ENCODE measurements around the gene GRM2.

DNA sequence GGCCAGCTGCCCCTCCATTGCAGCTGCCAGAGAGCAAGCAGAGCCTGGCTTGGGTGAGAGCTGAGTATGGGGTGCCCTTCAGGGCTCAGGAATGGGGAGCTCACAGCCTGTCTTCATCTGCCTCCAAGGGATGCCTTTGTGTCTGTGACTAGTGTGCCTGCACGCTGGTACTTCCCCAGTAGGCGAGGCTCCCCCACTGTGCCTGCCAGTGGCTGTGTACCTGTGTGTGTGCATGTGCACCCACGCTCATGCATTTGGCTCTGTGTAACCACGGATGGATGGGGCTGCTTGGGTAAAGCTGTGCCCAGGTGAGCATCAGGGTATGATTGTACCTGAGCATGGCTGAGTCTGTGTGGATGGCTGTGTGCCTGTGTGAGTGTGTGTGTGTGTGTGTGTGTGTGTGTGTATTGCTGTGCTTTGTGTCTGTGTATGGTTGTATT is 2.3 kb upstream of the GRM2 start:
- TF ChIP-seq, protein P1, sequence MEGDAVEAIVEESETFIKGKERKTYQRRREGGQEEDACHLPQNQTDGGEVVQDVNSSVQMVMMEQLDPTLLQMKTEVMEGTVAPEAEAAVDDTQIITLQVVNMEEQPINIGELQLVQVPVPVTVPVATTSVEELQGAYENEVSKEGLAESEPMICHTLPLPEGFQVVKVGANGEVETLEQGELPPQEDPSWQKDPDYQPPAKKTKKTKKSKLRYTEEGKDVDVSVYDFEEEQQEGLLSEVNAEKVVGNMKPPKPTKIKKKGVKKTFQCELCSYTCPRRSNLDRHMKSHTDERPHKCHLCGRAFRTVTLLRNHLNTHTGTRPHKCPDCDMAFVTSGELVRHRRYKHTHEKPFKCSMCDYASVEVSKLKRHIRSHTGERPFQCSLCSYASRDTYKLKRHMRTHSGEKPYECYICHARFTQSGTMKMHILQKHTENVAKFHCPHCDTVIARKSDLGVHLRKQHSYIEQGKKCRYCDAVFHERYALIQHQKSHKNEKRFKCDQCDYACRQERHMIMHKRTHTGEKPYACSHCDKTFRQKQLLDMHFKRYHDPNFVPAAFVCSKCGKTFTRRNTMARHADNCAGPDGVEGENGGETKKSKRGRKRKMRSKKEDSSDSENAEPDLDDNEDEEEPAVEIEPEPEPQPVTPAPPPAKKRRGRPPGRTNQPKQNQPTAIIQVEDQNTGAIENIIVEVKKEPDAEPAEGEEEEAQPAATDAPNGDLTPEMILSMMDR (IDR thresholded peaks at IDR 0.05) = no peak
- TF ChIP-seq POLR2A (IDR thresholded peaks at IDR 0.05) = no peak

All from body of pancreas (tissue), 4 donors.